Left renal pelvis (tissue), 4 donors: ENCODE results near the gene MSMO1. TPM values are rescaled to one million over a fixed set of nuclear protein-coding genes. Genes with fewer than 3 reads are reported as not detected.
"Not testable (repeated sequence)": the region's sequence is repeated elsewhere in the genome, so short reads cannot be mapped to it uniquely, and the experiment has no call there.

Source experiments
- DNase-seq, 4 donors: peaks; one replicate each; pipeline ENCODE4 v3.0.0-alpha.2; 2013; ENCODE audit warnings: low read depth in 4 of 4, low spot score in 3 of 4
- polyA plus RNA-seq, 4 donors: library from polyadenylated mRNA; unstranded; fragments of 120-200 nt; gene quantifications; one replicate each; pipeline ENCODE4 v1.2.1, GENCODE V29; 2013; ENCODE audit not compliant: insufficient read length in 4 of 4

Gene MSMO1
- polyA plus RNA-seq = 10 to 100 TPM; 39.1 to 80.1 (median 70.5) TPM

GRCh38 chr4:165327211-165328100 lies at the start of gene MSMO1:
TSS of gene MSMO1 (plus strand) at chr4:165327669. CDS start at chr4:165333371, 5,702 bp downstream.
- DNase-seq = peak; percentile 96 to 98 (median 98)

GRCh38 chr4:165279531-165279930 lies 47.9 kb upstream of the MSMO1 start:
- DNase-seq = not testable (repeated sequence)

- DNase-seq = not testable (repeated sequence)
These were observed 42.8 kb upstream of the MSMO1 start for GRCh38 chr4:165284697-165285096.

GRCh38 chr4:165286619-165287340 lies 40.7 kb upstream of the MSMO1 start:
- DNase-seq = not testable (repeated sequence)

GRCh38 chr4:165288226-165288625 lies 39.2 kb upstream of the MSMO1 start:
- no peak for DNase-seq

GRCh38 chr4:165288639-165289422 lies 38.6 kb upstream of the MSMO1 start:
- DNase-seq = no peak

- no peak for DNase-seq
These were observed 38.1 kb upstream of the MSMO1 start for GRCh38 chr4:165289423-165289785.

- peak in 1 of 4 donors; percentile 12 for DNase-seq
These were observed 34.4 kb upstream of the MSMO1 start for GRCh38 chr4:165293061-165293460.

GRCh38 chr4:165293927-165294649 lies 33.4 kb upstream of the MSMO1 start:
- DNase-seq = no peak

- DNase-seq = peak in 1 of 4 donors; percentile 4
These were observed 32.6 kb upstream of the MSMO1 start for GRCh38 chr4:165294907-165295306.

GRCh38 chr4:165297626-165298025 lies 29.8 kb upstream of the MSMO1 start:
- no peak for DNase-seq

GRCh38 chr4:165299399-165300060 lies 27.9 kb upstream of the MSMO1 start:
- DNase-seq = no peak

- DNase-seq = no peak
These were observed 25.6 kb upstream of the MSMO1 start for GRCh38 chr4:165301833-165302232.

GRCh38 chr4:165302658-165303057 lies 24.8 kb upstream of the MSMO1 start:
- DNase-seq = no peak

- DNase-seq = no peak
These were observed 19.3 kb upstream of the MSMO1 start for GRCh38 chr4:165308166-165308565.

GRCh38 chr4:165308606-165309005 lies 18.9 kb upstream of the MSMO1 start:
- DNase-seq = no peak

GRCh38 chr4:165309456-165309855 lies 18.0 kb upstream of the MSMO1 start:
- no peak for DNase-seq

GRCh38 chr4:165312506-165312905 lies 15.0 kb upstream of the MSMO1 start:
- DNase-seq = no peak

- DNase-seq = no peak
These were observed 8.4 kb upstream of the MSMO1 start for GRCh38 chr4:165319030-165319429.

- DNase-seq = no peak
These were observed 8.0 kb upstream of the MSMO1 start for GRCh38 chr4:165319509-165319908.
